ENCODE results near the gene HEMGN.

DNA sequence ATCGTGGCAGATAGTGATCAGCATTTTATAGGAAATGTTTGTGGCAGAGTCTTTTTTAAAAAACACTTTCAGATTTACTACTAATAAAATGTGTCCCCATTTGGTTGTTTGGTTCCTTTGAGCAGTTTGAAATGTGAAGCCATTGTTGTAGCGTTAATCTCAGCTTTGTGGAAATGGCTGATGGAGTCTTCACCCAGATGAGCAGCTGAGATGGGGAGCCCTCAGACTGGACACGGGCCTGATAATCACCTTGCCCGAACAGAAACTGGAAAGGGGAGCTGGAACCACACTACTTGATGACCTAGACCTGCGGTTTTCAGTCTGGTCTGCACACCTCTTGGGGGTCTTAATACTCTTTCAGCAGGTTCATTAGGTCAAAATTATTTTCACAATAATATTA, 24.6 kb upstream of the HEMGN start:
- TF ChIP-seq POLR2AphosphoS5 (IDR thresholded peaks at IDR 0.05): no peak
- TF ChIP-seq, protein P1, sequence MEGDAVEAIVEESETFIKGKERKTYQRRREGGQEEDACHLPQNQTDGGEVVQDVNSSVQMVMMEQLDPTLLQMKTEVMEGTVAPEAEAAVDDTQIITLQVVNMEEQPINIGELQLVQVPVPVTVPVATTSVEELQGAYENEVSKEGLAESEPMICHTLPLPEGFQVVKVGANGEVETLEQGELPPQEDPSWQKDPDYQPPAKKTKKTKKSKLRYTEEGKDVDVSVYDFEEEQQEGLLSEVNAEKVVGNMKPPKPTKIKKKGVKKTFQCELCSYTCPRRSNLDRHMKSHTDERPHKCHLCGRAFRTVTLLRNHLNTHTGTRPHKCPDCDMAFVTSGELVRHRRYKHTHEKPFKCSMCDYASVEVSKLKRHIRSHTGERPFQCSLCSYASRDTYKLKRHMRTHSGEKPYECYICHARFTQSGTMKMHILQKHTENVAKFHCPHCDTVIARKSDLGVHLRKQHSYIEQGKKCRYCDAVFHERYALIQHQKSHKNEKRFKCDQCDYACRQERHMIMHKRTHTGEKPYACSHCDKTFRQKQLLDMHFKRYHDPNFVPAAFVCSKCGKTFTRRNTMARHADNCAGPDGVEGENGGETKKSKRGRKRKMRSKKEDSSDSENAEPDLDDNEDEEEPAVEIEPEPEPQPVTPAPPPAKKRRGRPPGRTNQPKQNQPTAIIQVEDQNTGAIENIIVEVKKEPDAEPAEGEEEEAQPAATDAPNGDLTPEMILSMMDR (IDR thresholded peaks at IDR 0.05; ENCODE audit: poor library complexity, severe bottlenecking): no peak
- TF ChIP-seq EP300 (conservative IDR thresholded peaks at IDR 0.05; ENCODE audit: poor library complexity, severe bottlenecking): no peak
- TF ChIP-seq TAF1 (IDR thresholded peaks at IDR 0.05; ENCODE audit: low read depth): no peak
- TF ChIP-seq SMC3 (conservative IDR thresholded peaks at IDR 0.05; ENCODE audit: poor library complexity): no peak
